ENCODE results near the gene NIPA2. TPM values are rescaled to one million over a fixed set of nuclear protein-coding genes. Genes with fewer than 3 reads are reported as not detected.

Gene NIPA2
- total RNA-seq, 4 donors from 2014 or later: 22.5 to 36.4 (median 35.2) TPM

GRCh38 chr15:22917556-22917955, 79.1 kb downstream of the NIPA2 start:
- Histone ChIP-seq H3K36me3 (peaks cover 71% of the 10 kb centered on the region), H3K4me3 (no peak overlapping the region), H3K9me3 (no peaks in the 10 kb centered on the region), H3K27me3 (no peaks in the 10 kb centered on the region), H3K4me1 (no peaks in the 10 kb centered on the region), H3K27ac (no peak overlapping the region)
- DNase-seq (ENCODE audit: low spot score in 2 of 2): no peak
- WGBS: 81% methylated on average over 5 of the region's 18 CpGs
- TF ChIP-seq, protein P1, sequence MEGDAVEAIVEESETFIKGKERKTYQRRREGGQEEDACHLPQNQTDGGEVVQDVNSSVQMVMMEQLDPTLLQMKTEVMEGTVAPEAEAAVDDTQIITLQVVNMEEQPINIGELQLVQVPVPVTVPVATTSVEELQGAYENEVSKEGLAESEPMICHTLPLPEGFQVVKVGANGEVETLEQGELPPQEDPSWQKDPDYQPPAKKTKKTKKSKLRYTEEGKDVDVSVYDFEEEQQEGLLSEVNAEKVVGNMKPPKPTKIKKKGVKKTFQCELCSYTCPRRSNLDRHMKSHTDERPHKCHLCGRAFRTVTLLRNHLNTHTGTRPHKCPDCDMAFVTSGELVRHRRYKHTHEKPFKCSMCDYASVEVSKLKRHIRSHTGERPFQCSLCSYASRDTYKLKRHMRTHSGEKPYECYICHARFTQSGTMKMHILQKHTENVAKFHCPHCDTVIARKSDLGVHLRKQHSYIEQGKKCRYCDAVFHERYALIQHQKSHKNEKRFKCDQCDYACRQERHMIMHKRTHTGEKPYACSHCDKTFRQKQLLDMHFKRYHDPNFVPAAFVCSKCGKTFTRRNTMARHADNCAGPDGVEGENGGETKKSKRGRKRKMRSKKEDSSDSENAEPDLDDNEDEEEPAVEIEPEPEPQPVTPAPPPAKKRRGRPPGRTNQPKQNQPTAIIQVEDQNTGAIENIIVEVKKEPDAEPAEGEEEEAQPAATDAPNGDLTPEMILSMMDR (IDR thresholded peaks at IDR 0.05): no peak
- TF ChIP-seq POLR2AphosphoS5 (IDR thresholded peaks at IDR 0.05): no peak
- TF ChIP-seq POLR2A (IDR thresholded peaks at IDR 0.05): no peak

Other genes with a start within 250 kb of the NIPA2 start
- gene NIPA1, start 52.0 kb upstream of the NIPA2 start, total RNA-seq: 10 to 100 TPM in 2 of 4 donors, 1 to 10 TPM in 2; 8.0 to 13.3 (median 10.3) TPM
- gene CYFIP1, start 141.7 kb downstream of the NIPA2 start, total RNA-seq: 100 to 1,000 TPM in 2 of 4 donors, 10 to 100 TPM in 2; 77.5 to 106 (median 99.4) TPM
- 10 to 100 TPM; 10.7 to 39.2 (median 18.2) TPM for gene TUBGCP5, start 200.9 kb downstream of the NIPA2 start, total RNA-seq

Data from suprapubic skin (tissue), 4 donors.